Measurements from ENCODE around the gene CMC2. TPM values are rescaled to one million over a fixed set of nuclear protein-coding genes. Genes with fewer than 3 reads are reported as not detected.

The CMC2 gene
- total RNA-seq, 2 experiments from 2014 or later, result 89.1 to 99.8 TPM

- peak; percentile 78 for DNase-seq (ENCODE audit: low spot score)
- H3K79me2 ChIP-seq (ENCODE audit: insufficient read depth, low read depth, low read length), result peaks cover 91% of the 10 kb centered on the region
- H3K9me2 ChIP-seq (ENCODE audit: insufficient read depth, low read length), result no peaks in the 10 kb centered on the region
- peak overlapping the region; percentile 15 for H3K27ac ChIP-seq (ENCODE audit: low read depth, low read length, poor library complexity, severe bottlenecking)
- no peak overlapping the region for H2AFZ ChIP-seq (ENCODE audit: low read length)
- intact Hi-C loops (cut with micrococcal nuclease; ENCODE audit: unreplicated experiment), result loop anchor here (10.0 kb wide), 1 partner anchor 730 kb away; no protein-coding TSS in a partner anchor
- H3K4me1 ChIP-seq (ENCODE audit: insufficient read depth, low read length, poor library complexity, severe bottlenecking), result peaks cover 32% of the 10 kb centered on the region
- TF ChIP-seq CTCF (conservative IDR thresholded peaks at IDR 0.05; ENCODE audit: low read length) (peak; percentile 93), EZH2phosphoT487 (IDR thresholded peaks at IDR 0.05; ENCODE audit: borderline replicate concordance, low read depth, low read length) (no peak)
- no TSS peak for BruUV-seq (replicated peaks)
- POLR2A ChIA-PET, result interaction anchor here (0.6 to 1.3 kb wide), 5 partner anchors 11 to 25 kb away, joined by 3 to 5 read pairs (median 4); no protein-coding TSS in a partner anchor
- no peaks in the 10 kb centered on the region for H3K9me3 ChIP-seq (ENCODE audit: low read length)
- CTCF ChIA-PET (ENCODE audit: unreplicated experiment), result interaction anchor here (1.0 kb wide), 1 partner anchor 14 kb away, joined by 3 read pairs; no protein-coding TSS in a partner anchor
- peak overlapping the region; percentile 95 for H3K4me2 ChIP-seq (ENCODE audit: low read length)
- peak overlapping the region; percentile 75 for H3K4me3 ChIP-seq (ENCODE audit: low read depth, low read length, poor library complexity, severe bottlenecking)
- peaks cover 19% of the 10 kb centered on the region for H3K36me3 ChIP-seq (ENCODE audit: insufficient read depth, low read length)
- peaks cover 42% of the 10 kb centered on the region for H4K20me1 ChIP-seq (ENCODE audit: insufficient read depth, low read length)
These were observed 1.9 kb downstream of the CMC2 start for GRCh38 chr16:81004646-81005353.

- H3K27ac ChIP-seq (ENCODE audit: low read depth, low read length, poor library complexity, severe bottlenecking), result no peak overlapping the region
- peak; percentile 6 for DNase-seq (ENCODE audit: low spot score)
- H3K79me2 ChIP-seq (ENCODE audit: insufficient read depth, low read depth, low read length), result peaks cover 91% of the 10 kb centered on the region
- TF ChIP-seq EZH2phosphoT487 (IDR thresholded peaks at IDR 0.05; ENCODE audit: borderline replicate concordance, low read depth, low read length) (no peak), CTCF (conservative IDR thresholded peaks at IDR 0.05; ENCODE audit: low read length) (no peak)
- CTCF ChIA-PET (ENCODE audit: unreplicated experiment), result interaction anchor here (1.0 kb wide), 1 partner anchor 13 kb away, joined by 3 read pairs; no protein-coding TSS in a partner anchor
- H3K36me3 ChIP-seq (ENCODE audit: insufficient read depth, low read length), result peaks cover 13% of the 10 kb centered on the region
- H3K4me3 ChIP-seq (ENCODE audit: low read depth, low read length, poor library complexity, severe bottlenecking), result peak overlapping the region; percentile 75
- intact Hi-C loops (cut with micrococcal nuclease; ENCODE audit: unreplicated experiment), result loop anchor here (10.0 kb wide), 1 partner anchor 731 kb away; no protein-coding TSS in a partner anchor
- POLR2A ChIA-PET, result interaction anchor here (0.6 to 1.3 kb wide), 4 partner anchors 11 to 135 kb away, joined by 3 to 5 read pairs (median 4); no protein-coding TSS in a partner anchor
- no TSS peak for BruUV-seq (replicated peaks)
- H3K9me2 ChIP-seq (ENCODE audit: insufficient read depth, low read length), result no peaks in the 10 kb centered on the region
- H4K20me1 ChIP-seq (ENCODE audit: insufficient read depth, low read length), result peaks cover 37% of the 10 kb centered on the region
- peak overlapping the region; percentile 95 for H3K4me2 ChIP-seq (ENCODE audit: low read length)
- H3K4me1 ChIP-seq (ENCODE audit: insufficient read depth, low read length, poor library complexity, severe bottlenecking), result peaks cover 28% of the 10 kb centered on the region
- H2AFZ ChIP-seq (ENCODE audit: low read length), result no peak overlapping the region
- H3K9me3 ChIP-seq (ENCODE audit: low read length), result no peaks in the 10 kb centered on the region
These were observed 2.9 kb downstream of the CMC2 start for GRCh38 chr16:81003610-81004460.

All from OCI-LY7 (cell line).